ENCODE data around the gene GID8. TPM values are rescaled to one million over a fixed set of nuclear protein-coding genes. Genes with fewer than 3 reads are reported as not detected.
A peak's percentile ranks its signal among the peaks of the same experiment; 100 is the strongest.

The GID8 gene
- total and polyA plus RNA-seq, 4 donors = 8.9 to 23.7 (median 18.5) TPM

- Histone ChIP-seq H3K27me3 (ENCODE audit: control insufficient read depth in 1 of 2, insufficient read depth in 2 of 2, low read length in 1 of 2) (no peaks in the 10 kb centered on the region), H3K9me3 (ENCODE audit: control insufficient read depth, low read length) (no peaks in the 10 kb centered on the region), H3K4me1 (ENCODE audit: control insufficient read depth in 1 of 2, insufficient read depth in 2 of 2, low read length in 2 of 2) (no peaks in the 10 kb centered on the region), H3K36me3 (ENCODE audit: control insufficient read depth in 1 of 2, insufficient read depth in 2 of 2, low read length in 1 of 2) (no peaks in the 10 kb centered on the region), H3K27ac (ENCODE audit: low read depth in 1 of 2, low read length in 2 of 2) (no peak overlapping the region), H3K4me3 (ENCODE audit: low read length in 2 of 2) (no peak overlapping the region)
- intact Hi-C loops (cut with DNase I) = no loop called here
- whole genome bisulfite sequencing, 2 donors = 33 to 45% methylated on average over 33 of the region's 33 CpGs
- DNase-seq (no peak), ATAC-seq (ENCODE audit: low FRiP score) (no peak)
These were observed 32.6 kb downstream of the GID8 start for GRCh38 chr20:62970307-62971210.

DNA sequence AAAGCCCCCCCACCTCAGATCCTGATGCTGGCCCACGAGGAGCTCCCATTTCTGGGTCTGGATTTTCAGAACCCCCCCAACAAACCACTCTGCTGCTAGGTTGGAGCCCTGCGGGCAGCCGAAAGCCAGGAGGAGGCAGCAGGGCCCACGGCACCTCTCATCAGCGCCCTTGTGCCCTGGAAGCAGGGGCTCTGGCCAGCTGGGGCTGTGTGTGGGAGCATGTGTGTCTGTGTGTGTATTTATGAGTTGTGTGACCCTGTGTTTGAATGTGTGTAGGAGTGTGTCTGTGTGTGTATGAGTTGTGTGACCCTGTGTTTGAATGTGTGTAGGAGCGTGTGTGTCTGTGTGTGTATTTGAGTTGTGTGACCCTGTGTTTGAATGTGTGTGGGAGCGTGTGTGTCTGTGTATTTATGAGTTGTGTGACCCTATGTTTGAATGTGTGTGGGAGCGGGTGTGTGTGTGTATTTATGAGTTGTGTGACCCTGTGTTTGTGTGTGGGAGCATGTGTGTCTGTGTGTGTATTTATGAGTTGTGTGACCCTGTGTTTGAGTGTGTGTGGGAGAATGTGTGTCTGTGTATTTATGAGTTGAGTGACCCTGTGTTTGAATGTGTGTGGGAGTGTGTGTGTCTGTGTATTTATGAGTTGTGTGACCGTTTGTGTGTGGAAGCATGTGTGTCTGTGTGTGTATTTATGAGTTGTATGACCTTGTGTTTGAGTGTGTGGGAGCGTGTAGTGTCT, 33.4 kb downstream of the GID8 start:
- intact Hi-C loops (cut with DNase I) = no loop called here
- ATAC-seq (ENCODE audit: low FRiP score) (no peak), DNase-seq (no peak)
- Histone ChIP-seq H3K4me3 (ENCODE audit: low read length in 2 of 2) (no peak overlapping the region), H3K27ac (ENCODE audit: low read depth in 1 of 2, low read length in 2 of 2) (no peak overlapping the region), H3K4me1 (ENCODE audit: control insufficient read depth in 1 of 2, insufficient read depth in 2 of 2, low read length in 2 of 2) (no peaks in the 10 kb centered on the region), H3K36me3 (ENCODE audit: control insufficient read depth in 1 of 2, insufficient read depth in 2 of 2, low read length in 1 of 2) (no peaks in the 10 kb centered on the region), H3K9me3 (ENCODE audit: control insufficient read depth, low read length) (no peaks in the 10 kb centered on the region), H3K27me3 (ENCODE audit: control insufficient read depth in 1 of 2, insufficient read depth in 2 of 2, low read length in 1 of 2) (no peaks in the 10 kb centered on the region)
- 60 to 71% methylated on average over 10 of the region's 10 CpGs for WGBS, 2 donors

GRCh38 chr20:62971950-62972844, 34.2 kb downstream of the GID8 start:
- H3K4me3 ChIP-seq (ENCODE audit: low read length in 2 of 2) = no peak overlapping the region
- DNase-seq (peak; percentile 93 to 95), ATAC-seq (ENCODE audit: low FRiP score) (peak; percentile 91)
- intact Hi-C loops (cut with DNase I) = loop anchor here (1.0 to 2.0 kb wide), 2 partner anchors 37 to 39 kb away; no protein-coding TSS in a partner anchor
- no peaks in the 10 kb centered on the region for H3K27me3 ChIP-seq (ENCODE audit: control insufficient read depth in 1 of 2, insufficient read depth in 2 of 2, low read length in 1 of 2)
- H3K9me3 ChIP-seq (ENCODE audit: control insufficient read depth, low read length) = no peaks in the 10 kb centered on the region
- H3K4me1 ChIP-seq (ENCODE audit: control insufficient read depth in 1 of 2, insufficient read depth in 2 of 2, low read length in 2 of 2) = no peaks in the 10 kb centered on the region
- H3K36me3 ChIP-seq (ENCODE audit: control insufficient read depth in 1 of 2, insufficient read depth in 2 of 2, low read length in 1 of 2) = no peaks in the 10 kb centered on the region
- WGBS, 2 donors = 5% methylated on average over 36 to 38 of the region's 38 CpGs
- H3K27ac ChIP-seq (ENCODE audit: low read depth in 1 of 2, low read length in 2 of 2) = no peak overlapping the region

DNA sequence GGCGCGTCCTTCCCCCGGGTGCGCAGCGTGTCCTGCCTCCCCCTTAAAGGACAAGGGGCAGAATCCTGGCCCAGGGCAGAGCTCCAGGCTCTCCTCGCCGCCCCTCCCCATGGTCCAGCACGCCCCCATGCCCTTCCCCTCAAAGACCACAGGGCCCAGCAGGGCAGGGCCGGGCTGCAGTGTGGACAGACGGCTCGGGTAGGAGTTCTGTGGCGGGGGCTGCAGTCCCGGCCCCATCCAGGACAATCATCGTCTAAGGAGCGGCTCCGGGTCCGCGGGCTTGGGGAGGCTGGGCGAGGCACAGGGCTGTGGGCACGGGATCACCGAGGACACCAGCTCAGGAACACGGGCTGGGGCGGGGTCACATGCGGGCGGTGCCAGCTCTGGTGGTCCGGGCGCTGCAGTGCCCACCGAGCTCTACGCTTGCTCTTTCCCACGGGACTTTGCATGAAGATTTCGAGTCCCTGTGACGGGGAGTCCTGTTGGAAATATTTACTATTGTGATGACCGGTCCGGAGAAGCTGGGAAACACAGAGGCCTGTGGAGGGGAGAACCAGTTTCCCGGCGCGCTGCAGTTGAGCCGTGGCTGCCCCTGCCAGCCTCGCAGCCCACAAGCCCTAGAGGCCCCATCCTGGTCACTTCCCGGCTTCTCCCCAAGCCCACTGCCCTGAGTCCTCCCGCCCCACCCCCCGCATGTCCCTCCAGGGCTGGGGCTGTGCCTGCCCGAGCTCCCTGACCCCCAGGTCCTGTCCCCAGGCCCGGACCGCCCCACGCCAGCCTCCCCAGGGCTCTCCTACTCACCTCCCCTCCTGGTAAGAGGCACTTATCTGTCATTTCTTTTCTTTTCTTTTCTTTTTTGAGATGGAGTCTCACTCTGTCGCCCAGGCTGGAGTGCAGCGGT, 35.1 kb downstream of the GID8 start:
- Histone ChIP-seq H3K4me1 (ENCODE audit: control insufficient read depth in 1 of 2, insufficient read depth in 2 of 2, low read length in 2 of 2) (no peaks in the 10 kb centered on the region), H3K27ac (ENCODE audit: low read depth in 1 of 2, low read length in 2 of 2) (no peak overlapping the region), H3K9me3 (ENCODE audit: control insufficient read depth, low read length) (no peaks in the 10 kb centered on the region), H3K27me3 (ENCODE audit: control insufficient read depth in 1 of 2, insufficient read depth in 2 of 2, low read length in 1 of 2) (no peaks in the 10 kb centered on the region), H3K36me3 (ENCODE audit: control insufficient read depth in 1 of 2, insufficient read depth in 2 of 2, low read length in 1 of 2) (no peaks in the 10 kb centered on the region), H3K4me3 (ENCODE audit: low read length in 2 of 2) (no peak overlapping the region)
- ATAC-seq (ENCODE audit: low FRiP score) (peak; percentile 9), DNase-seq (no peak)
- WGBS, 2 donors = 7 to 13% methylated on average over 44 to 48 of the region's 48 CpGs
- intact Hi-C loops (cut with DNase I) = loop anchor here (1.0 to 2.0 kb wide), 2 partner anchors 36 to 38 kb away; no protein-coding TSS in a partner anchor

DNA sequence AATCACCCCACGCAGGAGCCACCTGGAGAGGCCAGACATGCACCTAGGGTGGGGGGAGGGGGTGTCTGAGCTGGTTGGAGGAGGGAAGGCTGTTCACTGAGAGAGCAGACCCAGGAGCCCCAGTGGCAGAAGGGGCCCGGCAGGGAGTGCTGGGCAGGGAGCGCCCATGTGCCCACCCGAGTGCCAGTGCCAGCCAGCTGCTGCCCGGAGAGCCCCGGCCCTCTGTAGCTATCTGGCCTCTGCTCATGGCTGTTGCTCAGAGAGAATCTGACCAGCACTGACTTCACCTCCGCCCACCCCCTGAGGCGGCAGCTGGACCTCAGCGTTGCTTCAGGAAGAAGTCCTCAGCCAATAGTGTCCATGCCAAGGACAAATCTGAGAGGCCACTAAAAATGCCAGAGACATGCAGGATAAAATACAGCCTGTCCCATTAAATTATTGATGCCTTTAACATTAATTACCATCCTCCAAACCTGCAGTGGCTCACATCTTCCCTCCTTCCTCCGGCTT, 37.4 kb downstream of the GID8 start:
- intact Hi-C loops (cut with DNase I) = no loop called here
- no peaks in the 10 kb centered on the region for H3K27me3 ChIP-seq (ENCODE audit: control insufficient read depth in 1 of 2, insufficient read depth in 2 of 2, low read length in 1 of 2)

DNA sequence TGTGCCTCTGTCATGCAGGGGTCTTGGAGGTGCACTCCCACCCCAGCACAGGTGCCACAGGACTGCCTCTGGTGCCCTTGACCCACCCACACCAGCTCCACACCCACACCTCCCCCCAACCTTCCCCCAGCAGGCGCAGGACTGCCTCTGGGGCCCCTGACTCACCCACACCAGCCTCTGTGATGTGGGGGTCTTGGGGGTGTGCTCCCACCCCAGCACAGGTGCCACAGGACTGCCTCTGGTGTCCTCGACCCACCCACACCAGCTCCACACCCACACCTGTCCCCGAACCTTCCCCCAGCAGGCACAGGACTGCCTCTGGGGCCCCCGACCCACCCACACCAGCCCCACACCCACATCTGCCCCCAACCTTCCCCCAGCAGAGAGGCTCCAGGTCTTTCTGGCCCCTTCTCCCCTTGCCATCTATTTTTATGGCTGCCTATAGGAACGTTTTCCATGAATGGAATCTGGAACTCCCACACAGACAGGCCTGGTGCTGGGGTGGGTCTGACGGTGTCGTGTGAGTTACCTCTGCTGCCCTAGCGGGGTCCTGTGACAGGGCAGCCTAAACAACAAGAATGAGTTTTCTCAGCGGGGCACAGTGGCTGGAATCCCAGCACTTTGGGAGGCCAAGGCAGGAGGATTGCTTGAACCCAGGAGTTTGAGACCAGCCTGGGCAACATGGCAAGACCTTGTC, 38.0 kb downstream of the GID8 start:
- H3K27ac ChIP-seq (ENCODE audit: low read depth in 1 of 2, low read length in 2 of 2) = no peak overlapping the region
- no peaks in the 10 kb centered on the region for H3K4me1 ChIP-seq (ENCODE audit: control insufficient read depth in 1 of 2, insufficient read depth in 2 of 2, low read length in 2 of 2)
- ATAC-seq (ENCODE audit: low FRiP score) = no peak
- H3K4me3 ChIP-seq (ENCODE audit: low read length in 2 of 2) = no peak overlapping the region
- DNase-seq = no peak
- 53% methylated on average over 9 of the region's 9 CpGs for WGBS, 2 donors
- intact Hi-C loops (cut with DNase I) = no loop called here
- H3K36me3 ChIP-seq (ENCODE audit: control insufficient read depth in 1 of 2, insufficient read depth in 2 of 2, low read length in 1 of 2) = no peaks in the 10 kb centered on the region
- H3K9me3 ChIP-seq (ENCODE audit: control insufficient read depth, low read length) = no peaks in the 10 kb centered on the region
- no peaks in the 10 kb centered on the region for H3K27me3 ChIP-seq (ENCODE audit: control insufficient read depth in 1 of 2, insufficient read depth in 2 of 2, low read length in 1 of 2)

More for the DNA sequence above, 37.4 kb downstream of the GID8 start:
- H3K36me3 ChIP-seq (ENCODE audit: control insufficient read depth in 1 of 2, insufficient read depth in 2 of 2, low read length in 1 of 2) = no peaks in the 10 kb centered on the region
- H3K4me3 ChIP-seq (ENCODE audit: low read length in 2 of 2) = no peak overlapping the region
- H3K4me1 ChIP-seq (ENCODE audit: control insufficient read depth in 1 of 2, insufficient read depth in 2 of 2, low read length in 2 of 2) = no peaks in the 10 kb centered on the region
- H3K27ac ChIP-seq (ENCODE audit: low read depth in 1 of 2, low read length in 2 of 2) = no peak overlapping the region
- DNase-seq = no peak
- no peak for ATAC-seq (ENCODE audit: low FRiP score)
- no peaks in the 10 kb centered on the region for H3K9me3 ChIP-seq (ENCODE audit: control insufficient read depth, low read length)
- 56 to 60% methylated on average over 10 of the region's 10 CpGs for WGBS, 2 donors

- Histone ChIP-seq H3K27me3 (ENCODE audit: control insufficient read depth in 1 of 2, insufficient read depth in 2 of 2, low read length in 1 of 2) (no peaks in the 10 kb centered on the region), H3K4me3 (ENCODE audit: low read length in 2 of 2) (no peak overlapping the region), H3K36me3 (ENCODE audit: control insufficient read depth in 1 of 2, insufficient read depth in 2 of 2, low read length in 1 of 2) (no peaks in the 10 kb centered on the region), H3K9me3 (ENCODE audit: control insufficient read depth, low read length) (no peaks in the 10 kb centered on the region), H3K27ac (ENCODE audit: low read depth in 1 of 2, low read length in 2 of 2) (no peak overlapping the region), H3K4me1 (ENCODE audit: control insufficient read depth in 1 of 2, insufficient read depth in 2 of 2, low read length in 2 of 2) (no peaks in the 10 kb centered on the region)
- intact Hi-C loops (cut with DNase I) = no loop called here
- 80 to 81% methylated on average over 16 of the region's 16 CpGs for WGBS, 2 donors
- ATAC-seq (ENCODE audit: low FRiP score) = no peak
- DNase-seq = no peak
These were observed 38.9 kb downstream of the GID8 start for GRCh38 chr20:62976886-62977285.
